Brain microvascular endothelial cell (primary cell): ENCODE measurements around the gene TRIM34.
A peak's percentile ranks its signal among the peaks of the same experiment; 100 is the strongest.

ENCODE experiments used
- DNase-seq: peaks from one replicate; pipeline ENCODE4 v3.0.0-alpha.2; 2020
- H3K27ac ChIP-seq: fragments of 250-450 bp; sonication (Bioruptor Pico); 2 replicates; pipeline ENCODE4 v1.5.1; 2020; ENCODE audit warnings: mild to moderate bottlenecking, moderate library complexity
- H3K27me3 ChIP-seq: fragments of 250-450 bp; sonication (Bioruptor Pico); replicated peaks from 2 replicates; pipeline ENCODE4 v1.5.1; 2020; ENCODE audit warnings: mild to moderate bottlenecking
- H3K36me3 ChIP-seq: fragments of 250-450 bp; sonication (Bioruptor Pico); replicated peaks from 2 replicates; pipeline ENCODE4 v1.5.1; 2020; ENCODE audit warnings: mild to moderate bottlenecking
- H3K4me3 ChIP-seq: 2 replicates; pipeline ENCODE4 v1.5.1; 2011; ENCODE audit warnings: low read depth, mild to moderate bottlenecking, control low read depth, low read length, moderate library complexity
- CTCF ChIP-seq: IDR thresholded peaks from 2 replicates; pipeline ENCODE4 v1.5.1; 2011; ENCODE audit warnings: low read depth, mild to moderate bottlenecking, moderate library complexity, low read length, control low read depth, inconsistent platforms; ENCODE audit errors: missing control alignments
- in situ Hi-C: cut with HindIII; loops from 2 replicates; pipeline ENCODE4 v1.10.0; 2017; ENCODE audit warnings: low sequenced_read_pairs, low pct_ligation_motif_present

TRIM34 gene

GRCh38 chr11:5610446-5610845, 14.4 kb upstream of the TRIM34 start:
- Histone ChIP-seq H3K4me3 (no peak overlapping the region), H3K27ac (no peak overlapping the region), H3K27me3 (no peaks in the 10 kb centered on the region), H3K36me3 (no peaks in the 10 kb centered on the region)
- no peak for DNase-seq
- TF ChIP-seq CTCF = no peak
- in situ Hi-C loops = no loop called here

- H3K27ac ChIP-seq = no peak overlapping the region
- TF ChIP-seq CTCF = peak; percentile 7
Measured at GRCh38 chr11:5611627-5612026, 13.2 kb upstream of the TRIM34 start.

GRCh38 chr11:5618807-5619206, 6.0 kb upstream of the TRIM34 start:
- DNase-seq = peak; percentile 89
- Histone ChIP-seq H3K36me3 (no peaks in the 10 kb centered on the region), H3K27ac (peak overlapping the region; percentile 94), H3K4me3 (no peak overlapping the region), H3K27me3 (no peaks in the 10 kb centered on the region)
- in situ Hi-C loops = no loop called here
- no peak for TF ChIP-seq CTCF

More at GRCh38 chr11:5611627-5612026, 13.2 kb upstream of the TRIM34 start:
- DNase-seq = no peak
- Histone ChIP-seq H3K27me3 (no peaks in the 10 kb centered on the region), H3K36me3 (no peaks in the 10 kb centered on the region), H3K4me3 (no peak overlapping the region)
- in situ Hi-C loops = no loop called here

- H3K4me3 ChIP-seq = peak overlapping the region; percentile 16
- peak; percentile 90 for DNase-seq
- H3K36me3 ChIP-seq = no peaks in the 10 kb centered on the region
- peak overlapping the region; percentile 94 for H3K27ac ChIP-seq
- in situ Hi-C loops = no loop called here
- no peaks in the 10 kb centered on the region for H3K27me3 ChIP-seq
- no peak for TF ChIP-seq CTCF
Measured at GRCh38 chr11:5620651-5621521, 3.9 kb upstream of the TRIM34 start.

- peak overlapping the region; percentile 94 for H3K27ac ChIP-seq
- H3K27me3 ChIP-seq = no peaks in the 10 kb centered on the region
- DNase-seq = no peak
- H3K4me3 ChIP-seq = no peak overlapping the region
- no peak for TF ChIP-seq CTCF
- no peaks in the 10 kb centered on the region for H3K36me3 ChIP-seq
- in situ Hi-C loops = no loop called here
Measured at GRCh38 chr11:5621580-5621979, 3.2 kb upstream of the TRIM34 start.

GRCh38 chr11:5622802-5623201, 2.0 kb upstream of the TRIM34 start:
- no peaks in the 10 kb centered on the region for H3K27me3 ChIP-seq
- H3K36me3 ChIP-seq = no peaks in the 10 kb centered on the region
- no peak overlapping the region for H3K27ac ChIP-seq
- TF ChIP-seq CTCF = no peak
- DNase-seq = no peak
- in situ Hi-C loops = no loop called here
- no peak overlapping the region for H3K4me3 ChIP-seq
